Esophagus squamous epithelium (tissue), 5 donors: ENCODE measurements around the gene KCTD13. TPM values are rescaled to one million over a fixed set of nuclear protein-coding genes. Genes with fewer than 3 reads are reported as not detected.
"Not testable (repeated sequence)": the region's sequence is repeated elsewhere in the genome, so short reads cannot be mapped to it uniquely, and the experiment has no call there.

Experiments used
- DNase-seq: peaks from one replicate; lab custom pipeline; 2025; lab: John Stamatoyannopoulos, UW
- H3K27ac ChIP-seq, 4 donors: fragments of 200-600 bp; sonication (generic); one replicate each; pipeline ENCODE4 v1.5.1; 2016 to 2019; ENCODE audit warnings: mild to moderate bottlenecking in 1 of 4
- H3K27me3 ChIP-seq, 4 donors: fragments of 200-600 bp; sonication (generic); 1 replicate in 3 of 4; 2 replicates in 1 of 4; pipeline versions ENCODE4 v1.5.1 to v1.6.0; 2017 to 2021; ENCODE audit warnings: antibody characterized with exemption in 1 of 4
- H3K36me3 ChIP-seq, 3 donors: fragments of 200-600 bp; sonication (generic); one replicate each; pipeline ENCODE4 v1.5.1; 2016 to 2019
- H3K4me1 ChIP-seq, 3 donors: fragments of 200-600 bp; sonication (generic); one replicate each; pipeline ENCODE4 v1.5.1; 2017 to 2019
- H3K4me3 ChIP-seq, 4 donors: fragments of 200-600 bp; sonication (generic); 1 replicate in 3 of 4; 2 replicates in 1 of 4; pipeline ENCODE4 v1.5.1; 2016 to 2019; ENCODE audit warnings: mild to moderate bottlenecking in 2 of 4, moderate library complexity in 1 of 4
- H3K9me3 ChIP-seq, 3 donors: fragments of 200-600 bp; sonication (generic); one replicate each; pipeline ENCODE4 v1.5.1; 2016 to 2019
- CTCF ChIP-seq, 6 experiments: fragments of 450-650 bp in 4 of 6; fragments of 200-600 bp in 2 of 6; sonication (generic) in 2 of 6; IDR thresholded peaks; one replicate each; pipeline ENCODE4 v1.5.1; 2016 to 2019; ENCODE audit warnings: antibody characterized with exemption in 6 of 6, mild to moderate bottlenecking in 4 of 6, moderate library complexity in 4 of 6
- POLR2A ChIP-seq, 4 donors: fragments of 450-650 bp; IDR thresholded peaks; one replicate each; pipeline ENCODE4 v1.6.1; 2017; ENCODE audit warnings: antibody characterized with exemption in 4 of 4, mild to moderate bottlenecking in 4 of 4, moderate library complexity in 3 of 4
- WGBS, 2 donors: methylation state at CpG; one replicate each; pipeline ENCODE4 v1.1.5; 2018; 5-methylcytosine and 5-hydroxymethylcytosine counted together
- intact Hi-C: fragments of 100-400 bp; cut with DNase I; formaldehyde crosslinking; loops from one replicate; pipeline ENCODE4 v1.15.0; 2022
- total RNA-seq, 4 donors: library from RNA; depleted of rRNA; stranded (reverse); fragments of >200 nt; gene quantifications; one replicate each; pipeline ENCODE4 v1.1.0, GENCODE V29; 2016
- donor health status: DM: yes; HTN: yes; CAD: no.

KCTD13 gene
- total RNA-seq, 4 donors from 2014 or later = 8.4 to 17.2 (median 13.9) TPM

- Histone ChIP-seq H3K9me3 (no peaks in the 10 kb centered on the region), H3K4me1 (peaks cover 0 to 16% (median 12%) of the 10 kb centered on the region in 3 donors), H3K27me3 (peaks cover 7 to 37% (median 13%) of the 10 kb centered on the region in 4 donors), H3K4me3 (no peak overlapping the region), H3K36me3 (no peaks in the 10 kb centered on the region), H3K27ac (no peak overlapping the region)
- intact Hi-C loops = no loop called here
- no peak for TF ChIP-seq POLR2A (IDR thresholded peaks at IDR 0.05)
- TF ChIP-seq CTCF (IDR thresholded peaks at IDR 0.05) = no peak
- no peak for DNase-seq
- 88% methylated on average over 5 of the region's 26 CpGs; no CpG with 5 or more reads in 1 of the 2 donors for WGBS, 2 donors
Measured at GRCh38 chr16:29873319-29873718, 52.7 kb downstream of the KCTD13 start.

GRCh38 chr16:29871822-29872546 lies 54.0 kb downstream of the KCTD13 start:
- Histone ChIP-seq H3K4me1 (peaks cover 0 to 9% (median 6%) of the 10 kb centered on the region in 3 donors), H3K4me3 (no peak overlapping the region), H3K9me3 (no peaks in the 10 kb centered on the region), H3K27ac (no peak overlapping the region), H3K27me3 (peaks cover 4 to 24% (median 6%) of the 10 kb centered on the region in 4 donors), H3K36me3 (no peaks in the 10 kb centered on the region)
- 87 to 93% methylated on average over 9 to 10 of the region's 16 CpGs for WGBS, 2 donors
- TF ChIP-seq POLR2A (IDR thresholded peaks at IDR 0.05) (no peak), CTCF (IDR thresholded peaks at IDR 0.05) (no peak)
- no peak for DNase-seq
- intact Hi-C loops = no loop called here

GRCh38 chr16:29869067-29869466 lies 57.0 kb downstream of the KCTD13 start:
- intact Hi-C loops, DNase-seq, H3K4me1 ChIP-seq, H3K9me3 ChIP-seq, H3K36me3 ChIP-seq, H3K27me3 ChIP-seq, H3K4me3 ChIP-seq, H3K27ac ChIP-seq: not testable (repeated sequence)
- WGBS, 2 donors = 72 to 77% methylated on average over 8 of the region's 8 CpGs

- 54 to 86% methylated on average over 4 to 8 of the region's 8 CpGs for WGBS, 2 donors
- intact Hi-C loops = no loop called here
- Histone ChIP-seq H3K36me3 (no peaks in the 10 kb centered on the region), H3K27me3 (no peaks in the 10 kb centered on the region), H3K9me3 (no peaks in the 10 kb centered on the region), H3K4me3 (no peak overlapping the region), H3K27ac (no peak overlapping the region), H3K4me1 (peaks cover 5% of the 10 kb centered on the region in 3 donors)
- DNase-seq = no peak
- no peak for TF ChIP-seq POLR2A (IDR thresholded peaks at IDR 0.05)
- no peak for TF ChIP-seq CTCF (IDR thresholded peaks at IDR 0.05)
Measured at GRCh38 chr16:29868396-29869009, 57.5 kb downstream of the KCTD13 start.

GRCh38 chr16:29864205-29864604 lies 61.8 kb downstream of the KCTD13 start:
- WGBS, 2 donors = 84 to 91% methylated on average over 8 of the region's 9 CpGs
- TF ChIP-seq CTCF (IDR thresholded peaks at IDR 0.05) = no peak
- TF ChIP-seq POLR2A (IDR thresholded peaks at IDR 0.05) = no peak
- Histone ChIP-seq H3K27ac (no peak overlapping the region), H3K9me3 (no peaks in the 10 kb centered on the region), H3K4me1 (peaks cover 16 to 32% (median 20%) of the 10 kb centered on the region in 3 donors), H3K4me3 (no peak overlapping the region), H3K36me3 (peaks cover 12 to 22% (median 17%) of the 10 kb centered on the region in 3 donors), H3K27me3 (no peaks in the 10 kb centered on the region)
- no peak for DNase-seq
- intact Hi-C loops = no loop called here
